Neural progenitor cell (in vitro differentiated cells): Measurements from ENCODE around the gene HOXB4. TPM values are rescaled to one million over a fixed set of nuclear protein-coding genes. Genes with fewer than 3 reads are reported as not detected.

Experiments
- DNase-seq: peaks from one replicate; pipeline ENCODE4 v3.0.0-alpha.2; 2016; ENCODE audit warnings: low spot score
- H2AFZ ChIP-seq: fragments of 200-600 bp; sonication (generic); replicated peaks from 2 replicates; pipeline ENCODE4 v1.6.1; 2016; ENCODE audit warnings: antibody characterized with exemption
- H3F3A ChIP-seq: fragments of 200-600 bp; sonication (generic); 2 replicates; pipeline ENCODE4 v1.6.1; 2016; ENCODE audit warnings: antibody characterized with exemption, low read depth
- H3K27ac ChIP-seq: fragments of 200-600 bp; sonication (generic); 2 replicates; pipeline ENCODE4 v1.5.1; 2016; ENCODE audit warnings: mild to moderate bottlenecking
- H3K27me3 ChIP-seq: fragments of 200-600 bp; sonication (generic); 2 replicates; pipeline ENCODE4 v1.6.1; 2016; ENCODE audit warnings: mild to moderate bottlenecking, moderate library complexity
- H3K36me3 ChIP-seq: fragments of 200-600 bp; sonication (generic); 2 replicates; pipeline ENCODE4 v1.5.1; 2016
- H3K4me1 ChIP-seq: fragments of 200-600 bp; sonication (generic); 2 replicates; pipeline ENCODE4 v1.6.1; 2016; ENCODE audit warnings: mixed run types
- H3K4me2 ChIP-seq: fragments of 200-600 bp; sonication (generic); 2 replicates; pipeline ENCODE4 v1.6.1; 2016
- H3K4me3 ChIP-seq: fragments of 200-600 bp; sonication (generic); 2 replicates; pipeline ENCODE4 v1.5.1; 2016
- H3K79me2 ChIP-seq: fragments of 200-600 bp; sonication (generic); 2 replicates; pipeline ENCODE4 v1.6.1; 2016; ENCODE audit warnings: low read depth
- H3K9ac ChIP-seq: fragments of 200-600 bp; sonication (generic); 2 replicates; pipeline ENCODE4 v1.6.1; 2016
- H3K9me3 ChIP-seq: fragments of 200-600 bp; sonication (generic); 2 replicates; pipeline ENCODE4 v1.5.1; 2016; ENCODE audit warnings: low read depth
- H4K20me1 ChIP-seq: fragments of 200-600 bp; sonication (generic); 2 replicates; pipeline ENCODE4 v1.6.1; 2016; ENCODE audit warnings: low read depth
- H3K27ac Mint-ChIP-seq: 3 replicates; pipeline ENCODE4 v1.8.0; 2021; ENCODE audit warnings: mixed read lengths
- H3K27me3 Mint-ChIP-seq: 2 replicates; pipeline ENCODE4 v1.8.0; 2022; ENCODE audit warnings: low read depth, mild to moderate bottlenecking, inconsistent platforms, moderate library complexity, mixed read lengths; ENCODE audit not compliant: insufficient read depth
- H3K36me3 Mint-ChIP-seq: 3 replicates; pipeline ENCODE4 v1.8.0; 2021; ENCODE audit warnings: mixed read lengths
- H3K4me1 Mint-ChIP-seq: 3 replicates; pipeline ENCODE4 v1.8.0; 2021; ENCODE audit warnings: mixed read lengths
- H3K4me3 Mint-ChIP-seq: 3 replicates; pipeline ENCODE4 v1.8.0; 2021; ENCODE audit warnings: mild to moderate bottlenecking, moderate library complexity, mixed read lengths
- H3K9me3 Mint-ChIP-seq: 3 replicates; pipeline ENCODE4 v1.8.0; 2020; ENCODE audit warnings: mixed read lengths
- CTCF ChIP-seq: fragments of 200-600 bp; sonication (generic); IDR thresholded peaks from 2 replicates; pipeline ENCODE4 v1.5.1; 2017; ENCODE audit warnings: antibody characterized with exemption, mild to moderate bottlenecking
- EZH2 ChIP-seq: fragments of 200-600 bp; sonication (generic); IDR thresholded peaks from 2 replicates; pipeline ENCODE4 v1.6.1; 2017; ENCODE audit warnings: antibody characterized with exemption, mild to moderate bottlenecking, moderate library complexity
- EZH2phosphoT487 ChIP-seq: fragments of 200-600 bp; sonication (generic); IDR thresholded peaks from 2 replicates; pipeline ENCODE4 v1.6.1; 2017; ENCODE audit warnings: antibody characterized with exemption
- total RNA-seq: library from RNA; depleted of rRNA; stranded (reverse); fragments of >200 nt; gene quantifications from 2 replicates; pipeline ENCODE4 v1.2.3, GENCODE V29; 2015; ENCODE audit warnings: low replicate concordance

The HOXB4 gene
- total RNA-seq, 1 donor from 2014 or later: not detected

- H3K4me1 ChIP-seq: no peaks in the 10 kb centered on the region
These were observed 19.4 kb downstream of the HOXB4 start for GRCh38 chr17:48558831-48559121.

GRCh38 chr17:48558057-48558830, 19.9 kb downstream of the HOXB4 start:
- H3K4me1 ChIP-seq: no peaks in the 10 kb centered on the region
- H3K9me3 Mint-ChIP-seq: peaks cover 3% of the 10 kb centered on the region
- H3K4me3 Mint-ChIP-seq: no peak overlapping the region
- no peaks in the 10 kb centered on the region for H3K36me3 Mint-ChIP-seq
- H4K20me1 ChIP-seq: peaks cover 94% of the 10 kb centered on the region
- DNase-seq: no peak
- no peak overlapping the region for H3K4me2 ChIP-seq
- no peak overlapping the region for H3K4me3 ChIP-seq
- H3K27me3 Mint-ChIP-seq: peaks cover 97% of the 10 kb centered on the region
- no peak overlapping the region for H3K27ac Mint-ChIP-seq
- peaks cover 11% of the 10 kb centered on the region for H3F3A ChIP-seq
- H3K4me1 Mint-ChIP-seq: no peaks in the 10 kb centered on the region
- H3K9ac ChIP-seq: no peak overlapping the region
- no peaks in the 10 kb centered on the region for H3K79me2 ChIP-seq
- H3K36me3 ChIP-seq: no peaks in the 10 kb centered on the region
- TF ChIP-seq EZH2 (peak; percentile 41), CTCF (no peak), EZH2phosphoT487 (peak; percentile 39)
- H2AFZ ChIP-seq: no peak overlapping the region
- peaks cover 100% of the 10 kb centered on the region for H3K27me3 ChIP-seq
- H3K27ac ChIP-seq: no peak overlapping the region
- H3K9me3 ChIP-seq: no peaks in the 10 kb centered on the region

More at GRCh38 chr17:48558831-48559121, 19.4 kb downstream of the HOXB4 start:
- no peak overlapping the region for H3K4me3 ChIP-seq
- H3K9ac ChIP-seq: no peak overlapping the region
- Mint-ChIP-seq H3K27ac (no peak overlapping the region), H3K4me1 (no peaks in the 10 kb centered on the region), H3K4me3 (no peak overlapping the region), H3K9me3 (peaks cover 3% of the 10 kb centered on the region), H3K27me3 (peaks cover 97% of the 10 kb centered on the region), H3K36me3 (no peaks in the 10 kb centered on the region)
- H3K27me3 ChIP-seq: peaks cover 100% of the 10 kb centered on the region
- peaks cover 11% of the 10 kb centered on the region for H3F3A ChIP-seq
- H3K4me2 ChIP-seq: no peak overlapping the region
- no peak overlapping the region for H2AFZ ChIP-seq
- no peaks in the 10 kb centered on the region for H3K79me2 ChIP-seq
- peaks cover 94% of the 10 kb centered on the region for H4K20me1 ChIP-seq
- H3K27ac ChIP-seq: no peak overlapping the region
- H3K36me3 ChIP-seq: no peaks in the 10 kb centered on the region
- TF ChIP-seq EZH2phosphoT487: no peak
- TF ChIP-seq CTCF: no peak
- no peak for TF ChIP-seq EZH2
- H3K9me3 ChIP-seq: no peaks in the 10 kb centered on the region
- DNase-seq: no peak

GRCh38 chr17:48556576-48557401, 21.4 kb downstream of the HOXB4 start:
- Histone ChIP-seq H3K4me3 (no peak overlapping the region), H3K9ac (no peak overlapping the region), H4K20me1 (peaks cover 94% of the 10 kb centered on the region), H3K27ac (no peak overlapping the region), H3F3A (peaks cover 11% of the 10 kb centered on the region), H3K9me3 (no peaks in the 10 kb centered on the region), H2AFZ (no peak overlapping the region), H3K4me2 (no peak overlapping the region), H3K4me1 (no peaks in the 10 kb centered on the region), H3K36me3 (no peaks in the 10 kb centered on the region), H3K27me3 (peaks cover 100% of the 10 kb centered on the region), H3K79me2 (no peaks in the 10 kb centered on the region)
- Mint-ChIP-seq H3K4me3 (no peak overlapping the region), H3K9me3 (peaks cover 3% of the 10 kb centered on the region), H3K4me1 (no peaks in the 10 kb centered on the region), H3K36me3 (no peaks in the 10 kb centered on the region), H3K27ac (no peak overlapping the region), H3K27me3 (peaks cover 97% of the 10 kb centered on the region)
- no peak for DNase-seq
- TF ChIP-seq EZH2 (peak; percentile 86), EZH2phosphoT487 (no peak)

GRCh38 chr17:48556229-48556575, 21.9 kb downstream of the HOXB4 start:
- Mint-ChIP-seq H3K27me3 (peaks cover 97% of the 10 kb centered on the region), H3K9me3 (peaks cover 2% of the 10 kb centered on the region), H3K27ac (no peak overlapping the region), H3K36me3 (no peaks in the 10 kb centered on the region), H3K4me1 (no peaks in the 10 kb centered on the region), H3K4me3 (no peak overlapping the region)
- Histone ChIP-seq H3K4me3 (no peak overlapping the region), H3K4me1 (no peaks in the 10 kb centered on the region), H3K36me3 (no peaks in the 10 kb centered on the region), H3K4me2 (no peak overlapping the region), H3K27ac (no peak overlapping the region), H3K79me2 (no peaks in the 10 kb centered on the region), H4K20me1 (peaks cover 94% of the 10 kb centered on the region), H3F3A (peaks cover 11% of the 10 kb centered on the region), H2AFZ (no peak overlapping the region), H3K27me3 (peaks cover 100% of the 10 kb centered on the region), H3K9ac (no peak overlapping the region), H3K9me3 (no peaks in the 10 kb centered on the region)
- DNase-seq: no peak
- no peak for TF ChIP-seq EZH2
- TF ChIP-seq CTCF: no peak
- TF ChIP-seq EZH2phosphoT487: peak; percentile 12
